GM12878 (cell line): ENCODE results near the gene NFKBIA. TPM values are rescaled to one million over a fixed set of nuclear protein-coding genes. Genes with fewer than 3 reads are reported as not detected.

Experiments
- ATAC-seq: fragments of 200-7000 bp; cut with Tn5 transposase; 3 replicates; pipeline ENCODE4 v1.9.1; 2020; ENCODE audit warnings: mild to moderate bottlenecking, moderate library complexity
- BruUV-seq: library from RNA; stranded (reverse); fragments of 400-500 nt; replicated peaks from 2 replicates; lab custom pipeline; 2021; lab: Mats Ljungman, UMichigan
- CTCF ChIA-PET: fragments of 300-600 bp; sonication (Branson Sonifier 250); formaldehyde crosslinking; extraction: SDS; loops from one replicate; lab custom pipeline; 2021; ENCODE audit warnings: inconsistent platforms; lab: Yijun Ruan, JAX
- POLR2A ChIA-PET: fragments of 350-600 bp; formaldehyde crosslinking; extraction: SDS; loops from one replicate; lab custom pipeline; 2021; ENCODE audit warnings: inconsistent platforms; lab: Charles Lee
- RAD21 ChIA-PET: fragments of 300-600 bp; sonication (Branson Sonifier 250); formaldehyde crosslinking; loops from one replicate; lab custom pipeline; 2023; ENCODE audit warnings: antibody characterized with exemption; ENCODE audit not compliant: unreplicated experiment; lab: Charles Lee
- SMC1A ChIA-PET: fragments of 300-600 bp; sonication (Branson Sonifier 250); formaldehyde crosslinking; loops from one replicate; lab custom pipeline; 2023; ENCODE audit not compliant: unreplicated experiment, uncharacterized antibody; lab: Charles Lee
- DNase-seq: peaks from one replicate; pipeline ENCODE4 v3.0.0-alpha.2; 2011; ENCODE audit warnings: low read depth, low spot score
- FAIRE-seq: peaks from 3 replicates; lab custom pipeline; 2011; peaks lifted over from hg19 to GRCh38; lab: Jason Lieb, UNC
- H2AFZ ChIP-seq: 2 replicates; pipeline ENCODE4 v1.6.0; 2011; ENCODE audit warnings: low read depth, low read length, control low read depth; ENCODE audit not compliant: control insufficient read depth
- H3K27ac ChIP-seq: 2 replicates; pipeline ENCODE4 v1.5.1; 2011; ENCODE audit warnings: control low read depth; ENCODE audit not compliant: control insufficient read depth, insufficient read depth
- H3K27me3 ChIP-seq, 2 experiments: replicated peaks in 1 of 2; 2 replicates each; pipeline versions ENCODE4 v1.6.0 to v1.6.1; 2011; ENCODE audit warnings: low read length in 1 of 2; ENCODE audit not compliant: control insufficient read depth in 2 of 2, insufficient read depth in 2 of 2
- H3K36me3 ChIP-seq, 2 experiments: 2 replicates each; pipeline ENCODE4 v1.5.1; 2011; ENCODE audit warnings: low read length in 1 of 2; ENCODE audit not compliant: control insufficient read depth in 2 of 2, insufficient read depth in 2 of 2
- H3K4me1 ChIP-seq: 2 replicates; pipeline ENCODE4 v1.6.1; 2011; ENCODE audit warnings: mild to moderate bottlenecking, low read length, moderate library complexity, mixed read lengths; ENCODE audit not compliant: control insufficient read depth, insufficient read depth
- H3K4me2 ChIP-seq: 2 replicates; pipeline ENCODE4 v1.6.0; 2011; ENCODE audit warnings: control low read depth; ENCODE audit not compliant: control insufficient read depth, insufficient read depth
- H3K4me3 ChIP-seq: fragments of 200-600 bp; sonication (generic); 2 replicates; pipeline ENCODE4 v1.5.1; 2016
- H3K79me2 ChIP-seq: 2 replicates; pipeline ENCODE4 v1.6.0; 2011; ENCODE audit warnings: low read length; ENCODE audit not compliant: control insufficient read depth, insufficient read depth
- H3K9ac ChIP-seq: 2 replicates; pipeline ENCODE4 v1.8.0; 2011; ENCODE audit warnings: low read length, control low read depth, mixed read lengths; ENCODE audit not compliant: control insufficient read depth, insufficient read depth
- H3K9me3 ChIP-seq: replicated peaks from 3 replicates; pipeline ENCODE4 v1.5.1; 2011; ENCODE audit warnings: mild to moderate bottlenecking, low read length; ENCODE audit not compliant: control insufficient read depth, insufficient read depth
- H4K20me1 ChIP-seq: 2 replicates; pipeline ENCODE4 v1.6.0; 2011; ENCODE audit not compliant: control insufficient read depth, insufficient read depth
- ATF3 ChIP-seq: IDR thresholded peaks from 2 replicates; pipeline ENCODE4 v1.6.1; 2011; ENCODE audit warnings: low read depth, mild to moderate bottlenecking, low read length, moderate library complexity, borderline replicate concordance; ENCODE audit errors: extremely low read depth
- BCLAF1 ChIP-seq: fragments of 450-650 bp; IDR thresholded peaks from 2 replicates; pipeline ENCODE4 v1.6.1; 2017; ENCODE audit warnings: antibody characterized with exemption, mild to moderate bottlenecking, moderate library complexity
- BMI1 ChIP-seq: fragments of 450-650 bp; IDR thresholded peaks from 2 replicates; pipeline ENCODE4 v1.6.1; 2016; ENCODE audit warnings: mild to moderate bottlenecking, moderate library complexity, borderline replicate concordance
- CBFB ChIP-seq: IDR thresholded peaks from 2 replicates; pipeline ENCODE4 v1.6.1; 2016; ENCODE audit warnings: antibody characterized with exemption, low read depth
- CBX3 ChIP-seq: fragments of 200-600 bp; sonication (generic); IDR thresholded peaks from 2 replicates; pipeline ENCODE4 v1.6.1; 2016; ENCODE audit warnings: low read depth, borderline replicate concordance
- CHD4 ChIP-seq: fragments of 200-600 bp; sonication (generic); IDR thresholded peaks from 2 replicates; pipeline ENCODE4 v1.6.1; 2016; ENCODE audit warnings: mild to moderate bottlenecking
- EED ChIP-seq: sonication (generic); IDR thresholded peaks from 2 replicates; pipeline ENCODE4 v1.6.1; 2016; ENCODE audit warnings: antibody characterized with exemption, low read depth
- EGR1 ChIP-seq, 2 experiments: IDR thresholded peaks; 1 replicate in 1 of 2; 2 replicates in 1 of 2; pipeline ENCODE4 v1.6.1; 2011 to 2012; ENCODE audit warnings: low read depth in 2 of 2, low read length in 2 of 2, borderline replicate concordance in 1 of 2, mild to moderate bottlenecking in 1 of 2, moderate library complexity in 1 of 2
- IKZF1 ChIP-seq: fragments of 450-650 bp; conservative IDR thresholded peaks from 2 replicates; pipeline ENCODE4 v1.6.1; 2017; ENCODE audit warnings: antibody characterized with exemption, mild to moderate bottlenecking
- IKZF2 ChIP-seq, 2 experiments: fragments of 450-650 bp; IDR thresholded peaks; 2 replicates each; pipeline ENCODE4 v1.6.1; 2017; ENCODE audit warnings: mild to moderate bottlenecking in 2 of 2, moderate library complexity in 2 of 2
- MYB ChIP-seq: fragments of 150-350 bp; IDR thresholded peaks from 2 replicates; pipeline ENCODE4 v1.6.1; 2014; ENCODE audit warnings: mild to moderate bottlenecking, low read depth, low read length, borderline replicate concordance
- NFYA ChIP-seq: IDR thresholded peaks from 2 replicates; pipeline ENCODE4 v1.6.1; 2011; ENCODE audit warnings: low read depth, mild to moderate bottlenecking, low read length, improper control_type of control experiment, borderline replicate concordance
- POLR2AphosphoS2 ChIP-seq: IDR thresholded peaks from 2 replicates; pipeline ENCODE4 v1.6.1; 2011; ENCODE audit warnings: low read depth, mild to moderate bottlenecking, low read length, improper control_type of control experiment, moderate library complexity
- RCOR1 ChIP-seq: conservative IDR thresholded peaks from 2 replicates; pipeline ENCODE4 v1.6.1; 2012; ENCODE audit warnings: low read depth, low read length, improper control_type of control experiment
- ZBED1 ChIP-seq: IDR thresholded peaks from 2 replicates; pipeline ENCODE4 v1.6.1; 2016; ENCODE audit warnings: borderline replicate concordance
- ZBTB40 ChIP-seq: fragments of 450-650 bp; IDR thresholded peaks from 2 replicates; pipeline ENCODE4 v1.6.1; 2016; ENCODE audit warnings: mild to moderate bottlenecking, moderate library complexity, borderline replicate concordance
- WGBS: methylation state at CpG from one replicate; pipeline ENCODE4 v1.1.6; 2016; ENCODE audit warnings: low lambda C conversion rate; ENCODE audit not compliant: insufficient replicate concordance, insufficient coverage; ENCODE audit errors: missing lambda C conversion rate; 5-methylcytosine and 5-hydroxymethylcytosine counted together
- in situ Hi-C: fragments of 300-500 bp; cut with MboI; formaldehyde crosslinking; loops from 9 replicates; pipeline ENCODE4 v1.14.3; 2018; ENCODE audit warnings: mixed read lengths
- intact Hi-C: fragments of 100-400 bp; cut with micrococcal nuclease; formaldehyde crosslinking; loops from one replicate; pipeline ENCODE4 v1.14.2; 2022; ENCODE audit not compliant: unreplicated experiment
- polyA plus RNA-seq, 11 experiments: library from polyadenylated mRNA; depleted of rRNA in 4 of 11; unstranded in 6 of 11; stranded (reverse) in 5 of 11; fragments of >200 nt; fragmentation: Nextera tagmentation in 4 of 11; fragmentation: Illumina TruSeq in 1 of 11; extraction: Ambion mirVana in 4 of 11; extraction: Trizol in 1 of 11; gene quantifications; 1 replicate in 1 of 11; 2 replicates in 10 of 11; pipeline versions ENCODE4 v1.2.1 to v1.2.3, GENCODE V29; 2011 to 2016; ENCODE audit warnings: inconsistent platforms in 2 of 11, missing spikeins in 2 of 11, low read depth in 1 of 11
- total RNA-seq, 4 experiments: library from RNA; depleted of rRNA in 3 of 4; stranded (reverse); fragments of >200 nt in 3 of 4; fragmentation: Illumina TruSeq in 1 of 4; extraction: Trizol in 1 of 4; gene quantifications; 2 replicates each; pipeline versions ENCODE4 v1.2.1 to v1.2.3, GENCODE V29; 2013 to 2021

NFKBIA gene
- total and polyA plus RNA-seq, 10 of the 15 experiments (the other 5 are each of a cell fraction or from before 2014, with no cell fraction given) = 123 to 419 (median 267) TPM

- no peak for DNase-seq
- no TSS peak for BruUV-seq
- H3K79me2 ChIP-seq = peaks cover 40% of the 10 kb centered on the region
- H3K9me3 ChIP-seq = no peaks in the 10 kb centered on the region
- no peaks in the 10 kb centered on the region; the same call in 1 of the 2 replicates for H4K20me1 ChIP-seq
- ChIA-PET SMC1A (interaction anchor here (0.9 to 7.1 kb wide), 13 partner anchors 10 to 530 kb away, joined by 3 to 108 read pairs (median 12); partner anchors contain the start of gene PSMA6), RAD21 (interaction anchor here (1.1 to 7.0 kb wide), 16 partner anchors 13 to 261 kb away, joined by 3 to 133 read pairs (median 11); partner anchors contain the start of gene PSMA6), POLR2A (interaction anchor here (0.6 to 6.6 kb wide), 10 partner anchors 13 to 259 kb away, joined by 3 to 93 read pairs (median 8); partner anchors contain the start of gene PSMA6), CTCF (interaction anchor here (0.9 to 24.2 kb wide), 13 partner anchors 15 to 730 kb away, joined by 3 to 438 read pairs (median 6); partner anchors contain the start of gene PSMA6)
- H3K4me2 ChIP-seq = peak overlapping the region; percentile 81
- H3K4me3 ChIP-seq = peak overlapping the region; percentile 98
- in situ Hi-C loops = loop anchor here (10.0 to 25.0 kb wide), 2 partner anchors 118 to 1066 kb away; no protein-coding TSS in a partner anchor
- H3K36me3 ChIP-seq = peaks cover 12 to 20% of the 10 kb centered on the region in 2 experiments
- H2AFZ ChIP-seq = no peak overlapping the region
- intact Hi-C loops = loop anchor here (5.0 kb wide), 2 partner anchors 71 to 421 kb away; partner anchors contain the start of gene SRP54
- peak overlapping the region; percentile 94 for H3K9ac ChIP-seq
- H3K27me3 ChIP-seq = no peaks in the 10 kb centered on the region
- peaks cover 14% of the 10 kb centered on the region for H3K4me1 ChIP-seq
- peak; percentile 4; the same call in 2 of the 3 replicates for ATAC-seq
- under 1% methylated on average over 8 of the region's 8 CpGs for whole genome bisulfite sequencing
- no peak for FAIRE-seq
- H3K27ac ChIP-seq = peak overlapping the region; percentile 89
- TF ChIP-seq ATF3 (no peak), BMI1 (no peak), EGR1 (IDR thresholded peaks at IDR 0.05; ENCODE audit: borderline replicate concordance in 1 of 2, low read depth in 2 of 2, low read length in 2 of 2) (no peak), EED (no peak), RCOR1 (no peak), POLR2AphosphoS2 (peak; percentile 81; the same call in 1 of the 2 replicates), IKZF2 (IDR thresholded peaks at IDR 0.05) (no peak), IKZF1 (no peak), CHD4 (no peak), ZBTB40 (no peak), CBFB (no peak), CBX3 (no peak), BCLAF1 (no peak), NFYA (no peak), ZBED1 (no peak; the same call in 1 of the 2 replicates), MYB (no peak)
These were observed 1.4 kb downstream of the NFKBIA start for GRCh38 chr14:35403114-35403602.
